ENCODE results near the gene PEAK1.

- TF ChIP-seq CTCF (conservative IDR thresholded peaks at IDR 0.05; ENCODE audit: low read depth, low read length), result no peak
- no peak for TF ChIP-seq EZH2 (IDR thresholded peaks at IDR 0.05; ENCODE audit: low read length, unreplicated experiment)
Observed at GRCh38 chr15:77380033-77380432, 39.9 kb downstream of the PEAK1 start.

All from PC-3 (cell line).